Measurements from ENCODE around the gene SOD2. TPM values are rescaled to one million over a fixed set of nuclear protein-coding genes. Genes with fewer than 3 reads are reported as not detected.
"Not testable (repeated sequence)": the region's sequence is repeated elsewhere in the genome, so short reads cannot be mapped to it uniquely, and the experiment has no call there.

SOD2 gene
- total RNA-seq = 1,000 to 10,000 TPM in 1 of 4 donors, 100 to 1,000 TPM in 3; 171 to 1,498 (median 369) TPM
- polyA plus RNA-seq = 100 to 1,000 TPM; 221 to 631 (median 247) TPM

GRCh38 chr6:159693128-159693893 is at the start of gene SOD2:
SOD2 (minus strand) TSS chr6:159693241; CDS start chr6:159693167, 74 bp downstream.
- Histone ChIP-seq H3K9me3 (no peaks in the 10 kb centered on the region), H3K27ac (peak within 1 kb of the TSS; percentile 93 to 100 (median 98)), H3K27me3 (no peaks in the 10 kb centered on the region), H3K36me3 (peaks cover 0 to 22% (median 8%) of the 10 kb centered on the region in 4 donors), H3K4me3 (peak within 1 kb of the TSS; percentile 64 to 100 (median 86)), H3K4me1 (peaks cover 0 to 59% (median 41%) of the 10 kb centered on the region in 4 donors)
- intact Hi-C loops (cut with DNase I) = loop anchor here (1.0 to 5.0 kb wide), 3 partner anchors 33 to 274 kb away; partner anchors contain the start of genes IGF2R and WTAP
- TF ChIP-seq CTCF (IDR thresholded peaks at IDR 0.05) (no peak), POLR2AphosphoS5 (IDR thresholded peaks at IDR 0.05) (peak; percentile 95 to 98 (median 96)), POLR2A (IDR thresholded peaks at IDR 0.05) (peak; percentile 94 to 96)
- WGBS, 2 donors = 0% methylated on average over 74 of the region's 74 CpGs
- DNase-seq = peak; percentile 93

GRCh38 chr6:159742165-159742564 is 49.1 kb upstream of the SOD2 start:
- intact Hi-C loops (cut with DNase I) = no loop called here
- peaks cover 0 to 33% (median 4%) of the 10 kb centered on the region in 4 donors for H3K4me1 ChIP-seq
- 62 to 91% methylated on average over 1 of the region's 1 CpG for WGBS, 2 donors

GRCh38 chr6:159739341-159739740 is 46.3 kb upstream of the SOD2 start:
- Histone ChIP-seq H3K9me3 (no peaks in the 10 kb centered on the region), H3K4me1 (peaks cover 0 to 61% (median 24%) of the 10 kb centered on the region in 4 donors), H3K4me3 (no peak overlapping the region), H3K36me3 (peaks cover 15 to 60% (median 36%) of the 10 kb centered on the region in 4 donors), H3K27me3 (no peaks in the 10 kb centered on the region), H3K27ac (peak overlapping the region in 1 of 4 donors; percentile 69)
- no peak for TF ChIP-seq EP300 (IDR thresholded peaks at IDR 0.05)
- no peak for TF ChIP-seq CTCF (IDR thresholded peaks at IDR 0.05)
- no peak for TF ChIP-seq POLR2A (IDR thresholded peaks at IDR 0.05)
- no peak for DNase-seq
- intact Hi-C loops (cut with DNase I) = no loop called here
- 46 to 72% methylated on average over 3 of the region's 3 CpGs for WGBS, 2 donors

More at GRCh38 chr6:159742165-159742564, 49.1 kb upstream of the SOD2 start:
- TF ChIP-seq POLR2A (IDR thresholded peaks at IDR 0.05) (no peak), CTCF (IDR thresholded peaks at IDR 0.05) (no peak), EP300 (IDR thresholded peaks at IDR 0.05) (no peak), POLR2AphosphoS5 (IDR thresholded peaks at IDR 0.05) (no peak)
- Histone ChIP-seq H3K36me3 (peaks cover 27 to 88% (median 61%) of the 10 kb centered on the region in 4 donors), H3K9me3 (no peaks in the 10 kb centered on the region), H3K4me3 (no peak overlapping the region), H3K27me3 (no peaks in the 10 kb centered on the region), H3K27ac (no peak overlapping the region)
- no peak for DNase-seq

GRCh38 chr6:159736908-159737307 is 43.9 kb upstream of the SOD2 start:
- no peaks in the 10 kb centered on the region for H3K9me3 ChIP-seq
- TF ChIP-seq POLR2A (IDR thresholded peaks at IDR 0.05) (no peak), POLR2AphosphoS5 (IDR thresholded peaks at IDR 0.05) (no peak), CTCF (IDR thresholded peaks at IDR 0.05) (no peak), EP300 (IDR thresholded peaks at IDR 0.05) (no peak)
- intact Hi-C loops (cut with DNase I) = no loop called here
- H3K4me3 ChIP-seq = no peak overlapping the region
- no peaks in the 10 kb centered on the region for H3K27me3 ChIP-seq
- H3K36me3 ChIP-seq = peaks cover 6 to 36% (median 12%) of the 10 kb centered on the region in 4 donors
- WGBS, 2 donors = 87 to 92% methylated on average over 7 of the region's 7 CpGs
- no peak overlapping the region for H3K27ac ChIP-seq
- no peak for DNase-seq
- peaks cover 0 to 75% (median 42%) of the 10 kb centered on the region in 4 donors for H3K4me1 ChIP-seq

- H3K4me3 ChIP-seq; H3K27me3 ChIP-seq; H3K36me3 ChIP-seq; intact Hi-C loops (cut with DNase I); H3K9me3 ChIP-seq; H3K27ac ChIP-seq; DNase-seq: not testable (repeated sequence)
- WGBS, 2 donors = 92 to 96% methylated on average over 12 of the region's 12 CpGs
- peaks cover 0 to 87% (median 74%) of the 10 kb centered on the region in 4 donors for H3K4me1 ChIP-seq
Measured at GRCh38 chr6:159733395-159733794, 40.4 kb upstream of the SOD2 start.

GRCh38 chr6:159732550-159732949 is 39.5 kb upstream of the SOD2 start:
- not testable (repeated sequence) for H3K27ac ChIP-seq

More at GRCh38 chr6:159732550-159732949, 39.5 kb upstream of the SOD2 start:
- H3K4me1 ChIP-seq = peaks cover 0 to 79% (median 72%) of the 10 kb centered on the region in 4 donors
- WGBS, 2 donors = 90 to 91% methylated on average over 12 of the region's 12 CpGs
- H3K4me3 ChIP-seq; DNase-seq; H3K27me3 ChIP-seq; H3K9me3 ChIP-seq; H3K36me3 ChIP-seq; intact Hi-C loops (cut with DNase I): not testable (repeated sequence)
